Panc1 (cell line): Measurements from ENCODE around the gene AP1S1.

Source experiments
- CTCF ChIP-seq: fragments of 450-650 bp; IDR thresholded peaks from 2 replicates; pipeline ENCODE4 v1.5.1; 2017; ENCODE audit warnings: mild to moderate bottlenecking
- POLR2AphosphoS5 ChIP-seq: IDR thresholded peaks from 2 replicates; pipeline ENCODE4 v1.6.1; 2012; ENCODE audit warnings: mild to moderate bottlenecking, low read depth, low read length, moderate library complexity
- REST ChIP-seq, 2 experiments: IDR thresholded peaks; 2 replicates each; pipeline ENCODE4 v1.6.1; 2011 to 2012; ENCODE audit warnings: low read depth in 2 of 2, control low read depth in 1 of 2, low read length in 1 of 2, mild to moderate bottlenecking in 1 of 2, moderate library complexity in 1 of 2; ENCODE audit not compliant: insufficient read depth in 1 of 2
- SIN3A ChIP-seq: IDR thresholded peaks from 2 replicates; pipeline ENCODE4 v1.6.1; 2012; ENCODE audit warnings: low read depth, mild to moderate bottlenecking, low read length, moderate library complexity, borderline replicate concordance; ENCODE audit not compliant: insufficient read depth
- TCF7L2 ChIP-seq: IDR thresholded peaks from 2 replicates; pipeline ENCODE4 v1.6.1; 2011; ENCODE audit warnings: mild to moderate bottlenecking, low read depth, low read length, inconsistent platforms

- TF ChIP-seq SIN3A (no peak), CTCF (no peak), POLR2AphosphoS5 (no peak), REST (IDR thresholded peaks at IDR 0.05; ENCODE audit: insufficient read depth in 1 of 2, low read depth in 2 of 2, low read length in 1 of 2) (no peak), TCF7L2 (no peak)
Observed at GRCh38 chr7:101112233-101112632, 42.0 kb upstream of the AP1S1 start.
